Glutamatergic neuron (in vitro differentiated cells): ENCODE results near the gene TLR1. TPM values are rescaled to one million over a fixed set of nuclear protein-coding genes. Genes with fewer than 3 reads are reported as not detected.

Experiments
- DNase-seq: peaks from one replicate; pipeline ENCODE4 v3.0.0; 2022
- H3K27ac Mint-ChIP-seq: one replicate; pipeline ENCODE4 v1.8.0; 2020; ENCODE audit warnings: mild to moderate bottlenecking, mixed read lengths, inconsistent platforms; ENCODE audit not compliant: unreplicated experiment
- H3K27me3 Mint-ChIP-seq: one replicate; pipeline ENCODE4 v1.8.0; 2020; ENCODE audit warnings: mild to moderate bottlenecking, moderate library complexity, mixed read lengths, inconsistent platforms; ENCODE audit not compliant: unreplicated experiment
- H3K36me3 Mint-ChIP-seq: one replicate; pipeline ENCODE4 v1.8.0; 2020; ENCODE audit warnings: mild to moderate bottlenecking, mixed read lengths, inconsistent platforms; ENCODE audit not compliant: unreplicated experiment
- H3K4me1 Mint-ChIP-seq: one replicate; pipeline ENCODE4 v1.8.0; 2020; ENCODE audit warnings: mild to moderate bottlenecking, low read depth, mixed read lengths, inconsistent platforms; ENCODE audit not compliant: unreplicated experiment
- H3K4me3 Mint-ChIP-seq: one replicate; pipeline ENCODE4 v1.8.0; 2020; ENCODE audit warnings: mild to moderate bottlenecking, mixed read lengths, inconsistent platforms; ENCODE audit not compliant: unreplicated experiment
- H3K9me3 Mint-ChIP-seq: one replicate; pipeline ENCODE4 v1.8.0; 2020; ENCODE audit warnings: mild to moderate bottlenecking, moderate library complexity, mixed read lengths, inconsistent platforms; ENCODE audit not compliant: unreplicated experiment
- CTCF ChIP-seq: fragments of 200-600 bp; sonication (generic); IDR thresholded peaks from one replicate; pipeline ENCODE4 v1.5.0; 2021; ENCODE audit not compliant: partially characterized antibody, unreplicated experiment
- long read RNA-seq: library from polyadenylated mRNA; unstranded; transcript quantifications from one replicate; pipeline ENCODE4 v2.0.0, GENCODE V29; 2020; ENCODE audit not compliant: unreplicated experiment
- total RNA-seq: library from RNA; stranded (reverse); fragmentation: NEBNext Ultra II Directional; extraction: Animal tissue kit (Norgen Biotek cat#: 25700); gene quantifications from one replicate; pipeline ENCODE4 v1.2.1, GENCODE V29; 2021; ENCODE audit not compliant: unreplicated experiment

TLR1 gene
- not detected for total RNA-seq
- long read RNA-seq = 0 reads

DNA sequence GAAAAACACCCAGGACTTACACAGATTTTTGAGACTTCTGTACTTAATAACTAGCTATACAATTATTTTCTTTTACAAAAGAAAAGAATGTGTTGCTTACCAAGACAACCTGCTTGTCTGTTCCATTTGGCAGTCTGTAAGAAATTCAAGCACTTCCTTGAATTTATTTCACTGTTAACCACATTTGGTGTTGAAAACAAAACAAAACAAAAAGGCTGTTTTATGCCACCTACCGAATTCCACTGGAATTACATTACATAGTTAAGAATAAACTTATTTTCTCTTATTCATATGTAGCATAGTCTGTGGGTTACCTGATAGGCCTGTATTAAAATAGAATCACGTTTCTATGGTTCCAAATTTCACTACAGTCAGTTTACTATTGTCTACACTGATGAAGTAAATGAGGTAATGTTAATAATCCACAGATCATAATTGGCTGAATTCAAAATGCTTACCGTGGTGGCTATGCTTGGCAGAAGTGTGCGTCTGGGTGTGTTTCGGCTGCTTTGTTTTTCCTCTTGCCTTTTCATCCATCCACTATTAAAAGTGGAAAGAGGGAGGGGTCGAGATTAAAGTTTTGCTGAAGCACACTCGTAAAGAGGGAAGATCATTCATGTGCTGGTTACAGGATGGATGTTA lies at the start of gene TLR1:
TSS of gene TLR1 (minus strand) at position 138 of the 642 bp plus-strand sequence. CDS start 5,960 bp downstream, outside the sequence.
- H3K4me3 Mint-ChIP-seq = no peak within 1 kb of the TSS

DNA sequence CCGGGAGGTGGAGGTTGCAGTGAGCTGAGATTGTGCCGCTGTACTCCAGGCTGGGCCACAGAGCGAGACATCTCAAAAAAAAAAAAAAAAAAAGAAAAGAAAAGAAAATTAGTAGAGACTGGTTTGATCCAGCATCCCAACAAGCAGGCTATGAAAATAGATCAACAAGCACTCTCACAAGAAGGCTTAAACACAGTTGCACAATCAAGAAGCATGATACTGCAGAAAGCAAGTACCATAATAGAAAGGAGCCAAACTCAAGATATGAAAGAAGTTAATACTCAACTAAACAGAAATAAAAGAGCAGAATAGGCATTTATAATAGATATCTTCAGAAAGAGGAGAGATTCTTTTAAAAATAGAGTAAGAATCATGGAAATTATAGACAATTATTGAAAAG lies 41.4 kb upstream of the TLR1 start:
- Mint-ChIP-seq H3K36me3 (no peaks in the 10 kb centered on the region), H3K4me3 (no peak overlapping the region), H3K4me1 (no peaks in the 10 kb centered on the region), H3K9me3 (peaks cover 2% of the 10 kb centered on the region), H3K27me3 (no peaks in the 10 kb centered on the region), H3K27ac (no peak overlapping the region)
- DNase-seq = no peak
- TF ChIP-seq CTCF = no peak

More for the DNA sequence above, at the start of gene TLR1:
- no peak for DNase-seq
- Mint-ChIP-seq H3K4me1 (no peaks in the 10 kb centered on the region), H3K27ac (no peak within 1 kb of the TSS), H3K27me3 (no peaks in the 10 kb centered on the region), H3K36me3 (peaks cover 9% of the 10 kb centered on the region), H3K9me3 (peaks cover 5% of the 10 kb centered on the region)
- TF ChIP-seq CTCF = peak; percentile 61

DNA sequence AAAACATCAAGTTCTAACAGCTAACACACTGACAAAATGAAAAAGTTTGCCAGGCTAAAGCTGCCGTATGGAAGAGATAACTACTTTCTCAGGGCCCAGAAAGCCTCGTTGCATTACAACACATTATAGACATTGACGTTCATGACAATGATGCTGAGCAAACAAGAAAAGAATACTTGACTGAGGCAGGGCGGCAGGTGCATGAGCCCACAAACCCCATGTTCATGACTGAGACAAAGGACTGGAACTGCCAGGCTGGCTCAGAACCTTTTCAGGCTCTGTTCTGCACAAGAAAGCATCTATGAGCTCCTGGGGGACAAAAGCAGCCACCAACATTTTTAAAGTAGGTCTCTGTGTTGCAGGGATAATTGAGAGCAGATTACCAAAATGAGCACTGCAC lies 38.4 kb upstream of the TLR1 start:
- no peak for DNase-seq
- TF ChIP-seq CTCF = no peak
- H3K27me3 Mint-ChIP-seq = no peaks in the 10 kb centered on the region
- H3K4me3 Mint-ChIP-seq = no peak overlapping the region
- no peaks in the 10 kb centered on the region for H3K36me3 Mint-ChIP-seq
- no peaks in the 10 kb centered on the region for H3K4me1 Mint-ChIP-seq
- H3K9me3 Mint-ChIP-seq = no peaks in the 10 kb centered on the region
- no peak overlapping the region for H3K27ac Mint-ChIP-seq

GRCh38 chr4:38837849-38838248 lies 33.3 kb upstream of the TLR1 start:
- no peak for TF ChIP-seq CTCF
- Mint-ChIP-seq H3K36me3 (peaks cover 5% of the 10 kb centered on the region), H3K4me1 (no peaks in the 10 kb centered on the region), H3K9me3 (no peaks in the 10 kb centered on the region), H3K27me3 (no peaks in the 10 kb centered on the region), H3K27ac (no peak overlapping the region), H3K4me3 (no peak overlapping the region)
- DNase-seq = no peak

DNA sequence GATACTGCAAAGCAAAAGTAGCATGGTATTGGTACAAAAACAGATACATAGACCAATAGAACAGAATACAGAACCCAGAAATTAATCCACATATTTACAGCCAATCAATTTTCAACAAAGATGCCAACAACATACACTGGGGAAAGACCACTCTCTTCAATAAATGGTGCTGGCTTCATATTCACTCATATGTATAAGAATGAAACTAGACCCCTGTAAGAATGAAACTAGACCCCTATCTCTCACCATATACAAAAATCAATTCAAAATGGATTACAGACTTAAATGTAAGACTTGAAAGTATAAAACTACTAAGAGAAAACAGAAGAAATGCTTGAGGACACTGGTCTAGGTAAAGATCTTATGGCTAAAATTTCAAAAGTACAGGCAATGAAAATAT lies 32.7 kb upstream of the TLR1 start:
- Mint-ChIP-seq H3K36me3 (peaks cover 5% of the 10 kb centered on the region), H3K4me3 (no peak overlapping the region), H3K9me3 (no peaks in the 10 kb centered on the region), H3K4me1 (no peaks in the 10 kb centered on the region), H3K27me3 (no peaks in the 10 kb centered on the region), H3K27ac (no peak overlapping the region)
- DNase-seq = no peak
- no peak for TF ChIP-seq CTCF
